Stimulated activated CD4-positive, alpha-beta T cell treated with anti-CD3 and anti-CD28 coated beads, Interleukin-15, amount 100 ng/mL, for 1 hour (primary cell): Measurements from ENCODE around the gene YY1AP1.
A peak's percentile ranks its signal among the peaks of the same experiment; 100 is the strongest.
"Not testable (repeated sequence)": the region's sequence is repeated elsewhere in the genome, so short reads cannot be mapped to it uniquely, and the experiment has no call there.

Source experiments
- DNase-seq, 2 donors: peaks; one replicate each; pipeline ENCODE4 v3.0.0-alpha.2; 2020; ENCODE audit warnings: low read depth in 1 of 2, low spot score in 1 of 2

Gene YY1AP1

GRCh38 chr1:155688324-155689080, at the start of gene YY1AP1:
YY1AP1 (minus strand) TSS chr1:155688774; CDS start chr1:155680436, 8,338 bp downstream.
- DNase-seq, result peak; percentile 83 to 84

- no peak for DNase-seq
Observed at GRCh38 chr1:155729031-155729898, 40.7 kb upstream of the YY1AP1 start.

GRCh38 chr1:155725142-155725541, 36.6 kb upstream of the YY1AP1 start:
- no peak for DNase-seq

- no peak for DNase-seq
Observed at GRCh38 chr1:155719703-155720102, 31.1 kb upstream of the YY1AP1 start.

GRCh38 chr1:155718524-155719115, 30.0 kb upstream of the YY1AP1 start:
- DNase-seq, result not testable (repeated sequence)

- no peak for DNase-seq
Observed at GRCh38 chr1:155717041-155717440, 28.5 kb upstream of the YY1AP1 start.

- DNase-seq, result no peak
Observed at GRCh38 chr1:155715777-155716176, 27.2 kb upstream of the YY1AP1 start.

GRCh38 chr1:155715056-155715455, 26.5 kb upstream of the YY1AP1 start:
- DNase-seq, result not testable (repeated sequence)

- DNase-seq, result no peak
Observed at GRCh38 chr1:155713075-155713474, 24.5 kb upstream of the YY1AP1 start.

- not testable (repeated sequence) for DNase-seq
Observed at GRCh38 chr1:155712636-155713035, 24.1 kb upstream of the YY1AP1 start.

GRCh38 chr1:155711457-155711856, 22.9 kb upstream of the YY1AP1 start:
- not testable (repeated sequence) for DNase-seq

- no peak for DNase-seq
Observed at GRCh38 chr1:155709391-155709790, 20.8 kb upstream of the YY1AP1 start.

- DNase-seq, result no peak
Observed at GRCh38 chr1:155706139-155706538, 17.6 kb upstream of the YY1AP1 start.

GRCh38 chr1:155704414-155704813, 15.8 kb upstream of the YY1AP1 start:
- not testable (repeated sequence) for DNase-seq

GRCh38 chr1:155703216-155703615, 14.6 kb upstream of the YY1AP1 start:
- no peak for DNase-seq

- DNase-seq, result not testable (repeated sequence)
Observed at GRCh38 chr1:155701675-155702074, 13.1 kb upstream of the YY1AP1 start.

- not testable (repeated sequence) for DNase-seq
Observed at GRCh38 chr1:155699062-155699461, 10.5 kb upstream of the YY1AP1 start.

GRCh38 chr1:155698382-155699038, 9.9 kb upstream of the YY1AP1 start:
- no peak for DNase-seq

GRCh38 chr1:155697616-155698015, 9.0 kb upstream of the YY1AP1 start:
- DNase-seq, result not testable (repeated sequence)

GRCh38 chr1:155697046-155697445, 8.5 kb upstream of the YY1AP1 start:
- no peak for DNase-seq

GRCh38 chr1:155696524-155696923, 8.0 kb upstream of the YY1AP1 start:
- DNase-seq, result no peak
